Measurements from ENCODE around the gene AFF1.

AFF1 gene

DNA sequence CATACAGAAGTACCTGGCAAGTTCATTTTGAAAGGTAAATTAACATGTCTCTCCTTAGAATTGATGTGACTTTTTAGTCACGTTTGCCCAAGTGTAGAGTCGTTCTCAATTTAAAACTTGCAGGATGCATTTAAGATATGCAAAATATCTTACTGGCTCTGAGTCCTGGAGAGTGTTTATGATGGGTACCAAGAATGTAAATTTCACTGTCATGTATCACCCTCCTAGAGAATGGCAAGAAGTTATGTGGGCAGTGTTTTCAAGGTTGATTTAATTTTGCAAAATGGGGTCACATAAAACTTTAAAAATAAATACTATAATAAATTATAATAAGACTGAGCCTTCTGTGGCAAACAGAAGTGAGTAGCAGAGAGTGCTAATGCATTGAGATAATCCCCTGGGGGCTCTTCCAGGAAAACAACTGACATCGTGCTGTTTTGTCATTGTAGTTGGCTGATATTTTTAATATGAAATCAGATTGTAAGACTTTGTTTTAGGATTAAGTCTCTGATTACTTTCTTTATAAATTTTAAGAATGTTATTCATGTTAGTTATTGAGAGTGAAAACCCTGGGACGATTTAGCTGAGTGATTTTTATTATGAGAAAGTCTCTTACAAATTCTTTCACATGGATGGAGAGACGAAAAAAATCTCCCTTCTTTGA lies 103.0 kb downstream of the AFF1 start:
- no peak for DNase-seq

GRCh38 chr4:87038837-87039615 lies 104.2 kb downstream of the AFF1 start:
- DNase-seq: no peak

DNA sequence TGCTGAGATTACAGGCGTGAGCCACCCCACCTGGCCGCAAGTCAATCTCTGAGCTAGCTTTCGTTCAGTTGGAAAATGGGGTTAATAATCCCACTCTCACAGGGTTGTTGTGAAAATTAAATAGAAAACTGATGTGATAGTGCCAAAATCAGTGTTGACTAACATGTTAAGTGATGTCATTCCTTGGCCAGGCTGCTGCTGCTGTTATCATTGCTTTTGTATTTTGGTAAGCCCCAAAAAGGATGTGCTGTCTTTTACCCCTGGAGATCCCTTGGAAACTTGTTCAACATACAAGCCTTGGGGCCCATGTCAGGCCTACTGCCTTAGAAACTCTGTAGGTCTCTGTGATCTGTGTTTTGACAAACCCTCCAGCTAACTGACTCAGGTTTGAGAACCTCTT lies 106.3 kb downstream of the AFF1 start:
- no peak for DNase-seq

DNA sequence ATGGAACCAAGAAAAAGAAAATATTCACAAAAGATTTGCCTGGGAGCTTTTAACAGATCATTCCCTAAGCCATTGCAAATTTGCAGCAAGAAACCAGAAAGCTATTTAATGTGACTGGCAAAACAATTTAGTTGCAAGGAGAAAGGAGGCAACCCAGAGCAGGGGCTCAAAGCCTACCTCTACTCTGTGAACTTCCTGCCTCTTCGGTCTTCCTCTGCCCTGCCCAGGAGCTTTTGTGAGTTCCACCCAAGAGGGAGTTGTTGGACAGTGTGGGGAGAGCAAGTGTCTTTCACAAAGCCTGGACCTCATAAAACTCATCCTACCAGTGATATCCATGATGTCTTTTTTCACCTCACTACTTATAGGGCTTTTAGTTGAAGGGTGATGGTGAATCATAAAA lies 107.4 kb downstream of the AFF1 start:
- DNase-seq: no peak

DNA sequence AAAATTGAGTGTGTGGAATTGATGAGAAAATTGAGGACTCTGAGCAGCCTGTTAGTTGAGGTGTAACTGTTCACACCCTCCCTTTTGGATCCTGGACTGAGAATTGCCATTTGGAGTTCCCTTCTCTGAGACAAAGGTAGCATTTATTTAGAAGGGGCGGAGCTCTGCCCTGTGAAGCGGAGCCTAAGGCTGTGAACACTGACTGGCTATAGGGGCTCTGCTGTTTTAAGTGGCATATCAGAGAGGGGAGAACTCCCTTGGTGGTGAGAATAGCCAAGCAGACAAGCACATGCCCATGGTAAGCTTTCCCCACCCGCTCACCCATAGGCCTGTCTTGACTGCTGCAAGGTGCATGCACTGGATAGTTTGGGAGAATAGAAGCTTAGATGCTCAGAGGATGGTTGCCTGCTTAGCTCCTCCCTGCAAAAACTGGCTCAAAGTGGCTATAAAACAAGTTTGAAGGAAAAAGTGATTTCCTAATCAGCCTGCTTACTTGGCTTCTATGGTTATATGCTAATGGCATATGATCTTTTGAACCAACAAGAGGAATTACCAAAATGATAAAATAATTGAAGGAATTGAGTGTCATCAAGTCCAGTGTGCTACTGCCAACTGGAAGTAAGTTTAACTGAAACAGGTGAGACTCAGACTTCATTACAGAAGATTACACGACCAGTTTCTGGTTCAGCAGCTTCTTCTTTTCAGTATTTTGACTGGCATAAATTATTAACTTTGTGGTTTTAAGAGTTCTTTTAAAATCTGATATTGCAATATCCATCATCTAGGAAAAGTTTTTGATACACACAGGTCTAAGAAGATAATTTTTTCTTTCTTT lies 108.4 kb downstream of the AFF1 start:
- no peak for DNase-seq

DNA sequence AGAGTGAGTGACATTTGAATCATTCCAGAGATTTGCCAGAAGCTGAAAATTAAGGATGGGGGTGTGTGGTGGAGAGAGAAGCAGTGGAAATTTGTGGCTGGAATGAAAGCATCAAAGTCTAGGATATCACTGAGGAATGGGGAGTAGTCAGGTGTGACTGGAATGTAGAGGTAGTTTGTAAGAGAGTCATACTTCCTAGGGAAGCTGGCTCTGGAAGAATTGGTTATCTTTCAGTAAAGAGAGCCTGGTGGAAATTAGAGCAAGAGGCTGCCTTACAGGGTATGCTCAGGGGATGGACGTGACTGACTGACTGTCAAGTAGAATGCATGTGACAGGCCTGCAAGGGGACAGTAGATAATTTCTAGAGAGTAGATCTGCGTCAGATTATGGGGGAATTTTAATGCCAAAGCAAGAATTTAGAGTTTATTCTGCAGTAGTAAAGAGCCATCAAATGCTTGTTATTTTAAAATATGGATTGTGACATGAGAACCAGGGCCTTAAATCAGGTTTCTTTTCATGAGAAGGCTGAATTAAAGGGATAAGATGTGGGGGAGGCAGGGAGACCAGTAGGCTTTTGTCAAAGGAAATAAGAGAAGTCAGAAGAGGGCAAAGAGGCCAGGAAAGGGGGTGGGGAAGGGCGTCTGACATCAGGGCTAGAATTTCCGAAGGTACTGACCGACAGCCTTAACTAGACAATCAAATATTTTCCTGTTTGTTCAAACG lies 109.9 kb downstream of the AFF1 start:
- DNase-seq: no peak

DNA sequence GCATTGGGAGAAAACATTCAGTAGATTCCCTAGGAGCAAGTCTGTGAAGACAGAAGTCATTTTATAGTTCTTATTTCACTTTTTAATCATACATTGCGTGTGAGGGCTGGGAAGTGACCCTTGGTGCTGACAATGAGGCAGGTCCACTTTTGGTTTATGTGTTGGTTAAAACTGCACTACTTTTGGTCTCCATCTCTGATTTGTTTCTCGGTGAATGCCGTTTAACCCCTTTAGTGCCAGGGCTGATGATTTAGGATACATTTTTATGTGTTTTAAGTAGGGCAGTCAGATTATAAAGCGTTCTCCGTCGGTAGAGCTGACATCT lies 110.4 kb downstream of the AFF1 start:
- DNase-seq: no peak

- DNase-seq: no peak
Observed at GRCh38 chr4:87045659-87046058, 110.8 kb downstream of the AFF1 start.

DNA sequence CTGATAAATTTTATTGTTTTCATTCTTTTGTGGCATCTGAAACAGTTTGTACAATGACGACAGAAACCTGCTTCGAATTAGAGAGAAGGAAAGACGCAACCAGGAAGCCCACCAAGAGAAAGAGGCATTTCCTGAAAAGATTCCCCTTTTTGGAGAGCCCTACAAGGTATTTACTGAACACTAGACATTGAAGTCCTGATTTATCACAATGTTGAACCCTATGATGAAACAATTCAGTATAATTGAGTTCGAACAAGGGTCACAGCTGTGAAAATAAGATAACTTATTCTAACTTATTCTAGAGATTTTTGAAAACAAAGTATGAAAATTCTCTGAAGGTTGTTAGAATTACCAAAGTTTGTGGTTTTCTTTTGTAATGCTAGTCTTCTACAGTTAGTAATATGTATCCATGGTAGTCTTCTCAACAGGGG lies 111.3 kb downstream of the AFF1 start:
- DNase-seq: no peak

GRCh38 chr4:87047281-87047798 lies 112.5 kb downstream of the AFF1 start:
- no peak for DNase-seq

- no peak for DNase-seq
Observed at GRCh38 chr4:87049508-87049907, 114.7 kb downstream of the AFF1 start.

GRCh38 chr4:87050596-87050995 lies 115.8 kb downstream of the AFF1 start:
- DNase-seq: no peak

DNA sequence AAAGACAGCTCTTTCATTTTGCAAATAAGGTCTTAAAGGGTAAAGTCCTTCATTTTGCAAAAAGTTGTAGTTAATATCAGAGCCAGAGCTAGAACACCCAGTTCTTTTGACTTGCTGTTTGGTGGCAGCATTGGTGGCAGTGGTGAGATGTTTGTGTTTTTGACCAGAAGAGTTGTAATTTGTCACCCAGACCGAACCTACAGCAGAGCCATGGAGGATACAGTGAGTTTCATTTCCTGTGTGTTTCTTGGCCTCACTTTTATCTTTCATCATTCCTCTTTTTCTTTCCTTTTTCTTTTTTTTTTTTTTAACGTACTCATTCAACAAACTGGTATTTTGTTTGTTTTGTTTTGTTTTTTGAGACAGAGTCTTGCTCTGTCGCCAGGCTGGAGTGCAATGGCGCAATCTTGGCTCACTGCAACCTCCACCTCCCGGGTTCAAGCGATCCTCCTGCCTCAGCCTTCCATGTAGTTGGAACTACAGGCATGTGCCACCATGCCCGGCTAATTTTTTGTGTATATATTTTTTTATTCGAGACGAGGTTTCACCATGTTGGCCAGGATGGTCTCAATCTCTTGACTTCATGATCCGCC lies 116.4 kb downstream of the AFF1 start:
- DNase-seq: no peak

DNA sequence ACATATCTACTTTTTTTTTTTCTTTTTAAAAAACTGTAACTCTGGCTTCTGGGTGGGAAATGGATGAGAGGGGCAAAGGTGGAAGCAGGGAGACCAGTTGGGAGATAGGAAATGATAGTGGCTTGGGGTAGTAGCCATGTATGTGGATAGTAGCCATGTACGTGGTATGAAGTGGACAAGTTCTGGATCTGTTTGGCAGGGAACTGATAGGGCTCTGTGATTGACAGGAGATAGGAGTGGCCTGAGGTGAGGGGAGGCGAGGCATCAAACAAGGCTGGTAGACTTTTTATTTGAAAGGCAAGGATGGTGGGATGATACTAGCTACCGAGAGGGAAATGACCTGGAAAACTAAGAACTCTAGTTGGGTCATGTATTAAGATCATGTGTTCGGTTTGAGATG lies 117.8 kb downstream of the AFF1 start:
- DNase-seq: no peak

- no peak for DNase-seq
Observed at GRCh38 chr4:87053176-87053658, 118.4 kb downstream of the AFF1 start.

GRCh38 chr4:87053802-87054767 lies 119.3 kb downstream of the AFF1 start:
- DNase-seq: no peak

GRCh38 chr4:87054900-87055299 lies 120.1 kb downstream of the AFF1 start:
- no peak for DNase-seq

DNA sequence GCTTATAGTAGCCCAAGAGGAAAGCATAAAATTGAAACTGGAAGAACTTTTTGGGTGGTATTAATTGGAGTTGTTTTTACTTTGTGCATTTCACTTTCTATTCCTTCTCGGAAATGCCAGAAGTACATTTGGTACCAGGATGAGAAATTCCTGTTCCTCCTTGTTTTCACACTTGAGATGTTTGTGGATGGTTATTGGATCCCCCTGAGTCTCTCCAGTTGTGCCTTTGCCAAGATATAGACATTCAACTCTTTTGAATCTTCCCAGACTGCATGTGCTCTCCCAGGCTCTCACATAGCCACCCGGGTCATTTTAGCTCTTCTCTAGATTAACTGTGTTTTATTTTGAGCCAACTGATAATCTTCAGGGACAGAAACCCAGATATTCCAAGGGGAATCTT lies 120.5 kb downstream of the AFF1 start:
- no peak for DNase-seq

DNA sequence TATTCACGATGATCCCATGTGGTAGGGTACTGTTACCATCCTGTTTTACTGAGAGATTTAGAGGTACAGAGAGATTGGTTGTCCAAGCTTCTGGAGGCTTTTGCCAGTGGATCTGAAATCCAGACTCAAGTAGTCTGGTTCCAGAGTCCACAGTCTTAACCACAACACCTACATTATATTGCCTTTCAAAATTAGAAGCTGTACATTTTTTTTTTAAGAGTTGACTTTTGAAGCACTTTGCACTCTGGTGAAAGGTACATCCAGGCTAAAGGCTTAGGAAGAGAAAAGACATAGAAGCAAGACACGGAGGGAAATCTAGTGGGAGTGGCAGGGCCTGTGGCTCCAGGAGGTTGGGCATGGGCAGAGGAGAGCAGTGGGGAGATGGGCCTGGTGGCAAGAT lies 122.1 kb downstream of the AFF1 start:
- no peak for DNase-seq

DNA sequence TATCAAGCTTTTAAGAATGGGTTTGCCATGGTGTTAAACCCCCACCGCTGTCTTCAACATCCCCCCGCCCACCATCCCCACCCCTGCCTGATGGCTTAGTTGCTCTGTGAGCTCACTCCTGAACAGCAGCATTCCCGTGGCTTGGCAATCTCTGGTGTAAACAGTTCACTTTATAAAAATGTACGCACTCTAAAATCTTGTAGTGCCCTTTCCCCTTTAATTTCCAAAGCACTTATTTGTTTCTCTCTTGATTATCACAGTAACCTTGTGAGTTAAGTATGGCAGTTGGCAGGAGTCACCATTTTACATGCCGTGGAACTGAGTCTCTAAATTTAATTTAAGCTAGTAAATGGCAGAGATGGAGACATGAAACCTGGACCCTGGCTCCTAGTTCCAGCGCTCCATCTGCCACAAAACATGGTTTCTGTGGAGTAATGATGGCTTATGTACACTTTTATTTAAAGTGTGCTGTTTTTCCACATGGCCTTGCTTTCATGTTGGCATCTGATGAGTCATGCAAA lies 123.1 kb downstream of the AFF1 start:
- DNase-seq: no peak

Measured in CD4-positive, alpha-beta T cell treated with Interleukin-15 for 1 hour (primary cell).